OCI-LY7 (cell line): ENCODE measurements around the gene DEF6. TPM values are rescaled to one million over a fixed set of nuclear protein-coding genes. Genes with fewer than 3 reads are reported as not detected.

Experiments
- BruUV-seq: library from RNA; stranded (reverse); fragments of 400-500 nt; replicated peaks from 2 replicates; lab custom pipeline; 2021; lab: Mats Ljungman, UMichigan
- CTCF ChIA-PET: fragments of 300-600 bp; sonication (Branson Sonifier 250); formaldehyde crosslinking; loops from one replicate; lab custom pipeline; 2022; ENCODE audit warnings: antibody characterized with exemption; ENCODE audit not compliant: unreplicated experiment; lab: Charles Lee
- POLR2A ChIA-PET: fragments of 300-600 bp; sonication (Branson Sonifier 250); formaldehyde crosslinking; loops from one replicate; lab custom pipeline; 2022; ENCODE audit warnings: antibody characterized with exemption; lab: Charles Lee
- DNase-seq: peaks from one replicate; pipeline ENCODE4 v3.0.0-alpha.2; 2015; ENCODE audit warnings: low spot score
- H2AFZ ChIP-seq: fragments of 200-600 bp; sonication (generic), shearing (Covaris generic); 2 replicates; pipeline ENCODE4 v1.6.1; 2014; ENCODE audit warnings: mild to moderate bottlenecking, antibody characterized with exemption, low read length, moderate library complexity
- H3K27ac ChIP-seq: fragments of 200-600 bp; sonication (generic); 2 replicates; pipeline ENCODE4 v1.5.1; 2014; ENCODE audit warnings: mixed run types, low read depth, mild to moderate bottlenecking, moderate library complexity, low read length, inconsistent platforms; ENCODE audit not compliant: poor library complexity, severe bottlenecking
- H3K36me3 ChIP-seq: fragments of 200-600 bp; sonication (generic); 2 replicates; pipeline ENCODE4 v1.6.1; 2014; ENCODE audit warnings: mild to moderate bottlenecking, antibody characterized with exemption, low read length, moderate library complexity, mixed read lengths; ENCODE audit not compliant: insufficient read depth
- H3K4me1 ChIP-seq: fragments of 200-600 bp; sonication (generic); 2 replicates; pipeline ENCODE4 v1.5.1; 2014; ENCODE audit warnings: mild to moderate bottlenecking, low read length; ENCODE audit not compliant: insufficient read depth, poor library complexity, severe bottlenecking
- H3K4me2 ChIP-seq: fragments of 200-600 bp; sonication (generic); 2 replicates; pipeline ENCODE4 v1.6.1; 2014; ENCODE audit warnings: mild to moderate bottlenecking, low read length
- H3K4me3 ChIP-seq: fragments of 200-600 bp; sonication (generic); 2 replicates; pipeline ENCODE4 v1.5.1; 2014; ENCODE audit warnings: mild to moderate bottlenecking, low read depth, low read length; ENCODE audit not compliant: poor library complexity, severe bottlenecking
- H3K79me2 ChIP-seq: fragments of 200-600 bp; sonication (generic); 2 replicates; pipeline ENCODE4 v1.6.1; 2016; ENCODE audit warnings: low read depth, mild to moderate bottlenecking, low read length, moderate library complexity, mixed read lengths; ENCODE audit not compliant: insufficient read depth
- H3K9me2 ChIP-seq: fragments of 200-600 bp; sonication (generic); 2 replicates; pipeline ENCODE4 v1.6.1; 2016; ENCODE audit warnings: mild to moderate bottlenecking, low read length, mixed read lengths; ENCODE audit not compliant: insufficient read depth
- H3K9me3 ChIP-seq: fragments of 200-600 bp; sonication (generic); 2 replicates; pipeline ENCODE4 v1.6.1; 2014; ENCODE audit warnings: mild to moderate bottlenecking, mixed run types, low read length, mixed read lengths
- H4K20me1 ChIP-seq: fragments of 200-600 bp; sonication (generic); 2 replicates; pipeline ENCODE4 v1.6.1; 2014; ENCODE audit warnings: mild to moderate bottlenecking, antibody characterized with exemption, low read length, moderate library complexity, mixed read lengths; ENCODE audit not compliant: insufficient read depth
- EZH2phosphoT487 ChIP-seq: fragments of 200-600 bp; sonication (generic); IDR thresholded peaks from 2 replicates; pipeline ENCODE4 v1.6.1; 2018; ENCODE audit warnings: low read depth, borderline replicate concordance, mild to moderate bottlenecking, mixed run types, antibody characterized with exemption, low read length, moderate library complexity, mixed read lengths
- intact Hi-C: fragments of 100-400 bp; cut with micrococcal nuclease; formaldehyde crosslinking; loops from one replicate; pipeline ENCODE4 v1.10.0; 2022; ENCODE audit not compliant: unreplicated experiment
- total RNA-seq, 2 experiments: library from RNA; depleted of rRNA in 1 of 2; stranded (reverse); fragments of >200 nt in 1 of 2; shearing (Covaris generic) in 1 of 2; gene quantifications; 2 replicates each; pipeline ENCODE4 v1.2.3, GENCODE V29; 2014 to 2022
- TF ChIP-seq, protein P1 (sequence below): fragments of 200-600 bp; sonication (generic); conservative IDR thresholded peaks from 2 replicates; pipeline ENCODE4 v1.5.1; 2014; ENCODE audit warnings: mild to moderate bottlenecking, antibody characterized with exemption, low read length, moderate library complexity, mixed read lengths

DEF6 gene
- total RNA-seq, 2 experiments from 2014 or later: 53.8 to 56.8 TPM

GRCh38 chr6:35265523-35265922 is 32.1 kb upstream of the DEF6 start:
- Histone ChIP-seq H3K4me3 (no peak overlapping the region), H3K36me3 (peaks cover 3% of the 10 kb centered on the region; the same call in 1 of the 2 replicates), H4K20me1 (no peaks in the 10 kb centered on the region), H3K4me1 (peaks cover 23% of the 10 kb centered on the region), H2AFZ (no peak overlapping the region), H3K79me2 (peaks cover 9% of the 10 kb centered on the region; the same call in 1 of the 2 replicates), H3K9me3 (no peaks in the 10 kb centered on the region), H3K9me2 (no peaks in the 10 kb centered on the region), H3K4me2 (no peak overlapping the region), H3K27ac (no peak overlapping the region)
- BruUV-seq: no TSS peak
- TF ChIP-seq, protein P1, sequence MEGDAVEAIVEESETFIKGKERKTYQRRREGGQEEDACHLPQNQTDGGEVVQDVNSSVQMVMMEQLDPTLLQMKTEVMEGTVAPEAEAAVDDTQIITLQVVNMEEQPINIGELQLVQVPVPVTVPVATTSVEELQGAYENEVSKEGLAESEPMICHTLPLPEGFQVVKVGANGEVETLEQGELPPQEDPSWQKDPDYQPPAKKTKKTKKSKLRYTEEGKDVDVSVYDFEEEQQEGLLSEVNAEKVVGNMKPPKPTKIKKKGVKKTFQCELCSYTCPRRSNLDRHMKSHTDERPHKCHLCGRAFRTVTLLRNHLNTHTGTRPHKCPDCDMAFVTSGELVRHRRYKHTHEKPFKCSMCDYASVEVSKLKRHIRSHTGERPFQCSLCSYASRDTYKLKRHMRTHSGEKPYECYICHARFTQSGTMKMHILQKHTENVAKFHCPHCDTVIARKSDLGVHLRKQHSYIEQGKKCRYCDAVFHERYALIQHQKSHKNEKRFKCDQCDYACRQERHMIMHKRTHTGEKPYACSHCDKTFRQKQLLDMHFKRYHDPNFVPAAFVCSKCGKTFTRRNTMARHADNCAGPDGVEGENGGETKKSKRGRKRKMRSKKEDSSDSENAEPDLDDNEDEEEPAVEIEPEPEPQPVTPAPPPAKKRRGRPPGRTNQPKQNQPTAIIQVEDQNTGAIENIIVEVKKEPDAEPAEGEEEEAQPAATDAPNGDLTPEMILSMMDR: no peak
- TF ChIP-seq EZH2phosphoT487: no peak
- intact Hi-C loops: no loop called here
- ChIA-PET CTCF (no interaction called here), POLR2A (interaction anchor here (1.1 kb wide), 1 partner anchor 11 kb away, joined by 3 read pairs; no protein-coding TSS in a partner anchor)
- DNase-seq: no peak

DNA sequence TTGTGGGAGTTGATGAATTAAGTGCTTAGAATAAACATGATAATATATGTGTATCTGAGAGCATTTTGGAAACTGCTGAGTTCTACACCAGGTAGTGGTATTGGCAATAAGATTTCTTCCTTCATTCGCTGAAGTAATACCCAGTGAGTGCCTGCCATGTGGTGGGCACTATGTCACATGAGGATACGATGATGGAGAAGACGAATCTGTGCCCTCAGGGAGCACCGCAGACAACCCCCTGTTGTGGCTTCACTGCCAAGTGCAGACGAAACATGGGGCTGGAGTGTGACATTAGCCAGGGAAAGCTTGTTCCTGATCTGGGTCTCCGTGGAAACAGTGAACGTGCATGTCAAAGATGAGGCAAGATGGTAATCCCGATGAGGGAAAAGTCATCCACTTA is 30.2 kb upstream of the DEF6 start:
- Histone ChIP-seq H3K4me2 (no peak overlapping the region), H3K9me2 (no peaks in the 10 kb centered on the region), H3K4me3 (no peak overlapping the region), H3K27ac (no peak overlapping the region), H3K79me2 (no peaks in the 10 kb centered on the region), H4K20me1 (no peaks in the 10 kb centered on the region), H3K9me3 (no peaks in the 10 kb centered on the region), H3K36me3 (peaks cover 9% of the 10 kb centered on the region; the same call in 1 of the 2 replicates), H2AFZ (no peak overlapping the region), H3K4me1 (peaks cover 15% of the 10 kb centered on the region)
- BruUV-seq: no TSS peak
- ChIA-PET POLR2A (interaction anchor here (0.7 to 0.8 kb wide), 2 partner anchors 19 to 25 kb away, joined by 3 to 4 read pairs; no protein-coding TSS in a partner anchor), CTCF (no interaction called here)
- intact Hi-C loops: no loop called here
- TF ChIP-seq, protein P1: no peak
- TF ChIP-seq EZH2phosphoT487: no peak
- no peak for DNase-seq

DNA sequence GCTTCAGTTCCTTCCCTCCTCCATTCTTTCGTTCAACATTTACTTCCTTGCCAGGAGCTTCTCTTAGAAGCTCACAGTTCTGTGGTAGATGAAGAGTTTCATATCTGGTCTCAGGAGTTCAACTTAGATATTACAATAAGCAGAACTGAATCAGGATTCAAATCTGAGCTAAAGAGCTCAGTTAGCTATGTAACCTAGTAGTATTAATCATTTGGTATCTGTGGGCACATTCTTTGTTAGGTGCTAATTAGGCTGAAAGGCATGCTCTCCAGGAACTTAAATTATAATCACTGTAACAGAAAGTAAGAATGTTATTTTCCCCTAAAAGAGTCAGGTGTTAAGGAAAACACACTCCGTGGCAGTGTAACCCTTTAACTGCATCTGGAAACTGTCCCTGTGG is 29.7 kb upstream of the DEF6 start:
- intact Hi-C loops: no loop called here
- Histone ChIP-seq H3K36me3 (peaks cover 9% of the 10 kb centered on the region; the same call in 1 of the 2 replicates), H3K9me2 (no peaks in the 10 kb centered on the region), H3K4me3 (no peak overlapping the region), H2AFZ (no peak overlapping the region), H3K4me2 (no peak overlapping the region), H3K27ac (no peak overlapping the region), H3K4me1 (peaks cover 15% of the 10 kb centered on the region), H3K79me2 (no peaks in the 10 kb centered on the region), H4K20me1 (no peaks in the 10 kb centered on the region), H3K9me3 (no peaks in the 10 kb centered on the region)
- ChIA-PET CTCF (no interaction called here), POLR2A (interaction anchor here (0.7 to 0.9 kb wide), 3 partner anchors 18 to 47 kb away, joined by 3 to 4 read pairs (median 3); no protein-coding TSS in a partner anchor)
- no peak for DNase-seq
- no peak for TF ChIP-seq EZH2phosphoT487
- TF ChIP-seq, protein P1: no peak
- no TSS peak for BruUV-seq
